GM19023 (cell line): ENCODE measurements around the gene SLC25A26.
"Not testable (repeated sequence)": the region's sequence is repeated elsewhere in the genome, so short reads cannot be mapped to it uniquely, and the experiment has no call there.

ENCODE experiments used
- ATAC-seq: cut with Tn5 transposase; IDR thresholded peaks from one replicate; pipeline ENCODE4 v1.9.1; 2021; ENCODE audit warnings: mild to moderate bottlenecking, moderate library complexity; ENCODE audit not compliant: unreplicated experiment

Gene SLC25A26

GRCh38 chr3:66226093-66226492 lies 5.3 kb downstream of the SLC25A26 start:
- not testable (repeated sequence) for ATAC-seq

DNA sequence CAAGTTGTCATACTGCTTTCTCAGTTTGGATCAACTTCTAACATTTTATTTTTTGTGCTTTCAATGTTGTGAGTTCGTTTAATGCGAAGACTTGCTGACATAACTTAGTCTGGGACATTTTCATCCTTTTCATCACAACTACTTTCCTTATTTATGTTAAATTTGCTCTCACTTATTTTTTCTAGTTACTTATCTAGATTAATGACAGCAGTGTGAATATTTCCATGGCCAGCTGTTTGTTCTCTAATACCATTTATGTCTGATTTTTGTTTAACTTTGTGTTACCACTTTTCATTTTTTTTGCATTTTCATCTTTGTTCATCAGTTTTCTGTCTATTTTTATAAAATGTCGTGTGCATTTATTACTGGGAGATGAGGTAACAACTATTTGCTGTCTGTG lies 6.2 kb downstream of the SLC25A26 start:
- no peak for ATAC-seq

DNA sequence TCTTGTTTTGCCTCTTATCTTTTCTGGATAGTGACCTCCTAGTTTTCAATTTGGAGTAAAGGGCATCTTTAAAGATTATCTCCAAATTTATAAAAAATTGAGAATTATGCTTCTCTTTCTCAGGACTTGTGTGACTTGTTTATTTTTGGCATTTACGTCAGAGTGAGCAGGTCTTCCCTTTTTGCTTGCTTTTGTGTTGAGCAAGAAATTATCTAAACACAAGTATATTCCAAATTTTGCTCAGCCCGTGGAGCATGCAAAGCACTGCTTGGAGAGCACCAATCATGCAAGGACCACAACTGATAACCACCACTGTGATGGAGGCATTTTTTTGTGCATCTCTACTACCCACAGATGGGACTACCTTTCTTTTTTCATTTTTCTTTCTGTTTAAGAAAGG lies 7.1 kb downstream of the SLC25A26 start:
- no peak for ATAC-seq

DNA sequence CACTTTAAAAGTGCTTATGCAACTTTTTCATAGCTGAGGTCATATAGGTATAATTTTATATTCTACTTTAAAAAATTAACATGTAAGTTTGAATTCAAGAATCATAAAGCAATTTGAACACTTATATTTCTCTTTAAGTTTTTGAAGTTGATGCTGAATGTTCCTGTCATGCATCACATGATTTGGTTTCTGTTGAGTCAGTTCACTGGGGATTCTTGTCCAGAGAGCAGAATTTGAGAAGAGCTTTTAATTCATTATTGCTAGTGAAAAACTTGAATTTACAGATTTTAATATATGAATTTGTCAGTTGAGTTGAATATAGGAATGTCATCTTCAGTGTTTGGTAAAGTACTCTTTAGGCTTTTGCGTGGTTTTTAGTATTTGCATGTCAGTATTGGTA lies 7.9 kb downstream of the SLC25A26 start:
- ATAC-seq, result no peak

DNA sequence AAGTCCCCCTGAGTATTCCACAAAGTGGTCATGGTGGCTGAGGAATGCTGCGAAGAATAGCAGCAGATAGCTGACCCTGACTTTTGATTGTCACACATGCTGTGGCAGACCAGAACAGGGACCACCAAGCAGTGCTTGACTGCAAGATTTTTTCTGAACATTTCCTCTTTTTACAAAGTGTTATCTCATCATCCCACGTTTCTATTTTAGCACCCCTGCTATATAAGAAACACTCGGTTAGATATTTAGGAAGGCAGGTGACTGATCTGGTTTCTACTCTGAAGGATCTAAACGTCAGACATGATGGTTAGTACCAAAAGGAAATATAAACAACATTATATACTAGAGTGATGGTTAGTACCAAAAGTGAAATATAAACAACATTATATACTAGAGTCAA lies 9.1 kb downstream of the SLC25A26 start:
- ATAC-seq, result no peak

- no peak for ATAC-seq
Measured at GRCh38 chr3:66233033-66233432, 12.2 kb downstream of the SLC25A26 start.

DNA sequence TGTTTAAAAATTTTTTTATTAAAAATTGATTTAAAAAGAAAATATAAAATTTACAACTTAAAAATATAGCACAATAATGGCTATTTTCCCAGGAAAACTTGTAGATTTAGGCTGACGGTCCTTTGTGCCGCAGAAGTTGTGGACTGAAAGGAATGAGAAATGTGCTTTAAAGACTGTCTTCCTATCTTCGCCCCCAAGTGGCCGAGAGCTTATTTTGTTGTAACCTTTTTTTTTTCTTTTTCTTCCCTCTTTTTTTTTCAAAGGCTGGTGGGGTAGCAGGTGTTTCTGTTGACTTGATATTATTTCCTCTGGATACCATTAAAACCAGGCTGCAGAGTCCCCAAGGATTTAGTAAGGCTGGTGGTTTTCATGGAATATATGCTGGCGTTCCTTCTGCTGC lies 15.5 kb downstream of the SLC25A26 start:
- no peak for ATAC-seq

- no peak for ATAC-seq
Measured at GRCh38 chr3:66237552-66237951, 16.8 kb downstream of the SLC25A26 start.

DNA sequence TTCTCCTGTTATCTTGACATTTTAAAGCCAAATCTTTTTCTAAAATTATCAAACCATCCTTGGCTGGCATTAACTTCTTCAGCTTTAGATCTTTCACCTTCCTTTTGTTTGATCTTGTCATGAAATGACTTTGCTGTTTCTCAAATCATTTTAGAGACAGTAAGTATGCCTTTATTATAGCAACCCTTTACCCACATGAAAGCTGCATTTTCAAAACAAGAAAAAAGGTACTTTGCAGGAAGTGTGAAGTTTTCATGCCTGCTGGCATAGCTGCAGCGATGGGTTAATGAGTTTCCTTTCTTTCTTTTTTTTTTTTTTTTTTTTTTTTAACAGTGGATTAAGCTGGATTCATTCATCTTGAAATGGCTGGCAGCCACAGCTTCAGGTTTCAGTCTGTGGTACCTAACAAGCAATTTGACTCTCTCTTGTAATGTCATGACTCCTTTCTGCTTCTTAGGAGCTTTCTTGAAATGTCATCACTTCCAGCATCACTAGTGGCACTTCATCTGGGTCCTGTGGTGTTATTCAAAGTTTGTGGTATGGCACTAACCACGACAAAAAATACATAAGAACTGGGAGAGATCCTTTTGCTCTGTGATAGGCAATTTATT lies 18.8 kb downstream of the SLC25A26 start:
- no peak for ATAC-seq

GRCh38 chr3:66241466-66241865 lies 20.7 kb downstream of the SLC25A26 start:
- no peak for ATAC-seq

- no peak for ATAC-seq
Measured at GRCh38 chr3:66242788-66243464, 22.1 kb downstream of the SLC25A26 start.

DNA sequence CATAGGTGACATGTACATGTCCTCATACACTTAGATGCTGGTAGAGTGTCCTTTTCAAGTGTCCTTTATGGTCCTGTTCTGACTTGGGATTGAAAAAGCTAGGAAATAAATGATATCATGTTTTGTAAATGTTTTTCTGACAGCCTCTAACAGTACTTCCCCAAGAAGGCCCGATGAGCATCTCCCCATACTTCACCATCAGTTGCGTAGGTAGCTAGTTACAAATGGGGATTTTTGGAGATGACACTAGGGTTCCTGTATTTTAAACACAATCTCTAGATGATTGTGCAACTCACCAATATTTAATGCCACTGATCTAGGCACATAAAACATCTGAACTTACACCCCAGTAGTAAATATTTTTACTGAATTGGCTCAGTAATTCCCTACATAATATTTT lies 27.8 kb downstream of the SLC25A26 start:
- no peak for ATAC-seq

DNA sequence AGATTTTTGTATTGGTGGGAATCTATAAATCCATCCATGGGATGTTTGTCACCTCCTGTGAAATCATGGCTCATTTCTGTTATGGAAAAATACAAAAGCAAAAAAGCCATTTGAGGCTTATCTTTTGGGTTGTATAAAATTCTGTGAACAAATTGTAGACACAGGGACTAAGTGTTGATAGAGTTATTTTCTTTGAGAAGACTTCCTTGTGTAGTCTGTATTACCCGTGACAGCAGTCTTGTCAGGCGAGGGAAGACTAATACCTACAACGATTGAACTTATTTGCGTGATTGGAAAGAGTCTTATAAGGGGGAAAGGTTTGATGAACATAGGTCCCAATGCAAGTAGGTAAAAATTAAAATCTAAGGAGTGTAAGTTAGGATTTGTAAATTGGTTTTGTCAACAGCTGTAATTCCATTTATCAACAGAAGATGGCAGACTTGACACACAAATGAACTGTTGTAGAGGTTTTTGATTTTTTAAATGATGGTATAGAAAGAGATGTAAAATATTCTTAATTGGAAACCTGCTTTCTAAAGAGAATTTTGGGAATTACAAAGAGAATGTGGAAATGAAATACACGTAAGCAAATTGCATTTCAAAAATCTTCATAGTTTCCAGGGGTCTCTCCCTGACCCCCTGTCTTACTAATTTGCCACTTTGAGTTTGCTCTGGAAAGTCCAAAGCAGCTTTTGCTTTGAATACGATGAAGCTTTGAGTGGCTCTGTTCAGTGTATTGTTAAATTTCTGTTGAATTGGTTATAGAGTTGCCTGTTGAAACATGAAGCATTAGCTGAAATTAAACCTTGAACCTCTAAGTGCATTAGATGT lies 33.2 kb downstream of the SLC25A26 start:
- no peak for ATAC-seq

DNA sequence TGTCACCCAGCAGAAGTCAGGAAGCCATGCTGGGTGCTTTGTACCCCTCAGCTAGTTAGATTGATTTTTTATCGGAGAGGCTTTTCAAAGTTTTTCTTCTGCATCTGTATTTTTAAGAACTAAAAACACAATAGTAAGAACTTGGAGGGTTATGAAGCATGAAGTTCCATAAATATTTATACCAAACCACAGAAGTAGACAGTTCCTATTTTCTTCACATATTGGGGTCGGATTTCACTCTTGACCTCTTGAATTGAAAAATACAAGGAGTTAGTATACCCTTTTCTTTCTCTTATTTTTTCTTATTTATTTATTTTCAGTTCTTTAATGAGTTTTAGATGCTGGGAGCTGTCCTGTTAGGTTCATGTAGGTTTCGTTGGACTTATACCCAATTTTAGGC lies 35.1 kb downstream of the SLC25A26 start:
- ATAC-seq, result no peak

- no peak for ATAC-seq
Measured at GRCh38 chr3:66256806-66257205, 36.0 kb downstream of the SLC25A26 start.

- ATAC-seq, result no peak
Measured at GRCh38 chr3:66259566-66260255, 38.9 kb downstream of the SLC25A26 start.

DNA sequence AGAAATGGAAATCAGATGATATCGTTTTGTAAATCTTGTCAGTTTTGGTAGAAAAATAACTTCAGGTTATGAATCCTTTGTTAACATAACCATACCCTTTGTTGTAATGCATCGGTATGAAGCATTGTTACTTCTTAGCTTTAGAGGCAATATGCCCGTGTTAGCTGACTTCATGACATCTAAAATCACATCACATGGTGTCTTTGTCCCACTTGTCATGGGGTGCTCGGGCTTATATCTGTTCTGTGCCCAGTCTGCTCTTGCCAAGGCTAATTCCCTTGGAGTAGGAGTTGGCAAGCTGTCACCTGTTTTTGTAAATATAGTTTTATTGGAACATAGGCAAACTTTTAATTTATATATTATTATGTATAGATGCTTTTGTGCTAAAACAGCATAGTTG lies 39.6 kb downstream of the SLC25A26 start:
- no peak for ATAC-seq

- no peak for ATAC-seq
Measured at GRCh38 chr3:66261355-66261754, 40.6 kb downstream of the SLC25A26 start.

DNA sequence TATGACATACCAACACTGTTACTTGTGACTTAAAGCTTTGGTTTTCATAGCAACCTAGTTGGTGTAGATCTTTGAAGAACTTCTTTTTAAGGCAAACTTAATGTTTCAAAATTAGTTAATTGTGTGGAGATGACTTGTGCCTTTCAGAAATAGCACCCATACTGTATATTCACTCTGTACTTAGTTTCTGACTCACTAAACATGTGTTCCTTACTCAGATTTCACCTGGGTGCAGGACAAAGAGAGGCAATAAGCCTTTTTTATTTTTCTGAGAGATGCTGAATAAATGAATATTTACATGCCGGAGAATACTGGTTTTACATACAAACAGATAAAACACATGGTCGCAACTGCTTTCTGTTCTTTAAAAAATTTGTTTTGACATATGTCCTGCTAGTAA lies 44.8 kb downstream of the SLC25A26 start:
- no peak for ATAC-seq

DNA sequence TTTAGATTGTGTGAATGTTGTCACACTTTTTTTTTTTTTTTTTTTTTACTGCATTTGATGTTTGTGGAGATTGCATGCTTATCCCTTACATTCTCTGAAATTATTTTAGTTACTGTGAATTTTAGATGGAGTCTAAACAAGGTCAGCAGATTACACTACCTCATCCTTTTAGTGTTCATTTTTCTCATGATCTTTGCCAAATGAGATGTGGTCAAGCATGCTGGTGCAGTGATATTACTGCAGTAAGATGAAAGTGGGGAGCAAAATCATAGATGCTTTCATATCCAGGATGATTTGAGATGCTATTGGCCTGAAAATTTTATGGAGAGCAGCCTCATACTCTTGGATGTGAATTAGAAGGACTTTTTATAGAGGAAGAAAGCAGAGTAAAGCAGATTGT lies 45.8 kb downstream of the SLC25A26 start:
- no peak for ATAC-seq

- no peak for ATAC-seq
Measured at GRCh38 chr3:66267031-66267430, 46.2 kb downstream of the SLC25A26 start.
